Motor neuron (in vitro differentiated cells): Measurements from ENCODE around the gene FURIN. TPM values are rescaled to one million over a fixed set of nuclear protein-coding genes. Genes with fewer than 3 reads are reported as not detected.
"Not testable (repeated sequence)": the region's sequence is repeated elsewhere in the genome, so short reads cannot be mapped to it uniquely, and the experiment has no call there.

Experiments
- ATAC-seq, 8 experiments: fragments of 200-7000 bp; cut with Tn5 transposase; replicated peaks in 6 of 8; 2 replicates each; pipeline ENCODE4 v1.8.0; 2021; ENCODE audit warnings: mild to moderate bottlenecking in 8 of 8, moderate library complexity in 8 of 8
- H3K27ac ChIP-seq, 2 donors: fragments of 250-450 bp; sonication (Bioruptor Pico); 2 replicates each; pipeline ENCODE4 v1.9.0; 2021; ENCODE audit warnings: antibody characterized with exemption in 2 of 2, mild to moderate bottlenecking in 2 of 2, moderate library complexity in 1 of 2
- H3K4me1 ChIP-seq, 2 donors: fragments of 250-450 bp; sonication (Bioruptor Pico); replicated peaks in 1 of 2; 2 replicates each; pipeline ENCODE4 v1.6.1; 2021; ENCODE audit warnings: antibody characterized with exemption in 2 of 2, mild to moderate bottlenecking in 2 of 2, moderate library complexity in 1 of 2
- H3K4me3 ChIP-seq, 5 donors: fragments of 250-450 bp; sonication (Bioruptor Pico); 2 replicates each; pipeline ENCODE4 v1.9.0; 2021; ENCODE audit warnings: antibody characterized with exemption in 5 of 5, mild to moderate bottlenecking in 5 of 5, moderate library complexity in 4 of 5
- WGBS, 10 experiments: fragments of 450-650 bp; shearing (Covaris generic); methylation state at CpG; one replicate each; pipeline ENCODE4 v1.0.0; 2022; 5-methylcytosine and 5-hydroxymethylcytosine counted together
- in situ Hi-C, 9 experiments: fragments of 400-800 bp; cut with MboI; loops; one replicate each; pipeline ENCODE4 v1.15.0; 2021; ENCODE audit warnings: low sequenced_read_pairs in 9 of 9, low pct_unique_long_range_greater_than_20kb in 2 of 9; ENCODE audit not compliant: unreplicated experiment in 9 of 9
- total RNA-seq, 8 experiments: library from RNA; unstranded; fragments of 300-600 nt; gene quantifications; 2 replicates each; pipeline versions ENCODE4 v1.2.3 to v1.2.4, GENCODE V29; 2022

The FURIN gene
- total RNA-seq, 8 experiments from 2014 or later, result 4.6 to 32.3 (median 14.7) TPM

- peak in 3 of 8 experiments; percentile 17 to 32 (median 29) for ATAC-seq
- Histone ChIP-seq H3K4me1 (peaks cover 15% of the 10 kb centered on the region in 2 donors), H3K27ac (peak overlapping the region in 1 of 2 donors; percentile 14), H3K4me3 (no peak overlapping the region)
- 40% methylated on average over 1 of the region's 12 CpGs; no CpG with 5 or more reads in 9 of the 10 experiments for WGBS, 10 experiments
- in situ Hi-C loops, result loop anchor here in 8 of 9 experiments (25.0 kb wide), 4 partner anchors 229 to 579 kb away; no protein-coding TSS in a partner anchor
Measured at GRCh38 chr15:90890839-90891238, 22.5 kb downstream of the FURIN start.

GRCh38 chr15:90891346-90891949 lies 23.1 kb downstream of the FURIN start:
- ATAC-seq, result no peak
- 70 to 92% (median 76%) methylated on average over 2 of the region's 8 CpGs; no CpG with 5 or more reads in 6 of the 10 experiments for WGBS, 10 experiments
- Histone ChIP-seq H3K27ac (no peak overlapping the region), H3K4me3 (no peak overlapping the region), H3K4me1 (peaks cover 15% of the 10 kb centered on the region in 2 donors)
- in situ Hi-C loops, result loop anchor here in 8 of 9 experiments (25.0 kb wide), 4 partner anchors 229 to 579 kb away; no protein-coding TSS in a partner anchor

- 92 to 94% methylated on average over 3 of the region's 11 CpGs; no CpG with 5 or more reads in 8 of the 10 experiments for WGBS, 10 experiments
- Histone ChIP-seq H3K4me3 (no peak overlapping the region), H3K27ac (no peak overlapping the region), H3K4me1 (peaks cover 15% of the 10 kb centered on the region in 2 donors)
- no peak for ATAC-seq
- in situ Hi-C loops, result loop anchor here in 8 of 9 experiments (25.0 kb wide), 4 partner anchors 230 to 580 kb away; no protein-coding TSS in a partner anchor
Measured at GRCh38 chr15:90892023-90892422, 23.6 kb downstream of the FURIN start.

GRCh38 chr15:90892498-90893174 lies 24.2 kb downstream of the FURIN start:
- Histone ChIP-seq H3K4me3 (no peak overlapping the region), H3K4me1 (peaks cover 15% of the 10 kb centered on the region in 2 donors), H3K27ac (no peak overlapping the region)
- WGBS, 10 experiments, result 98 to 100% (median 100%) methylated on average over 1 to 8 of the region's 29 CpGs; no CpG with 5 or more reads in 6 of the 10 experiments
- no peak for ATAC-seq
- in situ Hi-C loops, result loop anchor here in 8 of 9 experiments (25.0 kb wide), 4 partner anchors 230 to 580 kb away; no protein-coding TSS in a partner anchor

GRCh38 chr15:90893175-90894090 lies 25.0 kb downstream of the FURIN start:
- in situ Hi-C loops, result loop anchor here in 8 of 9 experiments (25.0 kb wide), 4 partner anchors 231 to 581 kb away; no protein-coding TSS in a partner anchor
- Histone ChIP-seq H3K4me3 (no peak overlapping the region), H3K27ac (no peak overlapping the region), H3K4me1 (peaks cover 15% of the 10 kb centered on the region in 2 donors)
- ATAC-seq, result no peak
- 80 to 100% (median 92%) methylated on average over 2 to 3 of the region's 33 CpGs; no CpG with 5 or more reads in 7 of the 10 experiments for WGBS, 10 experiments

GRCh38 chr15:90895571-90896117 lies 27.3 kb downstream of the FURIN start:
- Histone ChIP-seq H3K4me3 (no peak overlapping the region), H3K4me1 (peaks cover 7 to 10% of the 10 kb centered on the region in 2 donors), H3K27ac (no peak overlapping the region)
- in situ Hi-C loops, result loop anchor here in 8 of 9 experiments (25.0 kb wide), 4 partner anchors 233 to 583 kb away; no protein-coding TSS in a partner anchor
- WGBS, 10 experiments, result 0 to 76% (median 37%) methylated on average over 1 to 8 of the region's 10 CpGs; no CpG with 5 or more reads in 2 of the 10 experiments
- peak; percentile 83 to 97 (median 86) for ATAC-seq

- H3K27ac ChIP-seq, H3K4me3 ChIP-seq, ATAC-seq: not testable (repeated sequence)
- in situ Hi-C loops, result loop anchor here in 8 of 9 experiments (25.0 kb wide), 4 partner anchors 235 to 585 kb away; no protein-coding TSS in a partner anchor
- WGBS, 10 experiments, result 80 to 97% (median 89%) methylated on average over 1 to 14 of the region's 14 CpGs; no CpG with 5 or more reads in 2 of the 10 experiments
- peaks cover 2 to 12% of the 10 kb centered on the region in 2 donors for H3K4me1 ChIP-seq
Measured at GRCh38 chr15:90897131-90897655, 28.8 kb downstream of the FURIN start.

- WGBS, 10 experiments, result 21 to 93% (median 65%) methylated on average over 2 to 11 of the region's 14 CpGs
- H3K4me3 ChIP-seq, result peak overlapping the region; percentile 52 to 64 (median 62)
- no peak overlapping the region for H3K27ac ChIP-seq
- ATAC-seq, result no peak
- H3K4me1 ChIP-seq, result peaks cover 8 to 14% of the 10 kb centered on the region in 2 donors
- in situ Hi-C loops, result no loop called here
Measured at GRCh38 chr15:90901175-90902039, 33.0 kb downstream of the FURIN start.

GRCh38 chr15:90902040-90902839 lies 33.9 kb downstream of the FURIN start:
- Histone ChIP-seq H3K4me3 (peak overlapping the region; percentile 52 to 64 (median 62)), H3K4me1 (peaks cover 8 to 14% of the 10 kb centered on the region in 2 donors), H3K27ac (peak overlapping the region; percentile 50 to 74)
- peak; percentile 86 to 92 (median 88) for ATAC-seq
- in situ Hi-C loops, result no loop called here
- WGBS, 10 experiments, result 0 to 3% (median 1%) methylated on average over 1 to 15 of the region's 71 CpGs; no CpG with 5 or more reads in 5 of the 10 experiments

- Histone ChIP-seq H3K4me1 (peaks cover 8 to 14% of the 10 kb centered on the region in 2 donors), H3K4me3 (peak within 1 kb of the TSS; percentile 52 to 64 (median 62)), H3K27ac (peak within 1 kb of the TSS; percentile 50 to 74)
- in situ Hi-C loops, result no loop called here
- WGBS, 10 experiments, result 0 to 20% (median 11%) methylated on average over 1 to 11 of the region's 81 CpGs; no CpG with 5 or more reads in 4 of the 10 experiments
- ATAC-seq, result peak; percentile 54 to 65 (median 60)
Measured at GRCh38 chr15:90902840-90903732, 34.7 kb downstream of the FURIN start, which contains the start of gene MAN2A2. Gene MAN2A2 (plus strand): TSS chr15:90903302. CDS start chr15:90904208, 906 bp downstream.
